SJSA1 (cell line): ENCODE results near the gene PKIG. TPM values are rescaled to one million over a fixed set of nuclear protein-coding genes. Genes with fewer than 3 reads are reported as not detected.

Source experiments
- DNase-seq, 2 experiments: peaks; one replicate each; pipeline ENCODE4 v3.0.0-alpha.2; 2015 to 2020; ENCODE audit warnings: low spot score in 2 of 2, low read depth in 1 of 2
- H3K27ac ChIP-seq: fragments of 250-450 bp; sonication (Bioruptor Pico); 2 replicates; pipeline ENCODE4 v1.5.1; 2020; ENCODE audit warnings: mild to moderate bottlenecking, moderate library complexity
- H3K27me3 ChIP-seq: fragments of 250-450 bp; sonication (Bioruptor Pico); replicated peaks from 2 replicates; pipeline ENCODE4 v1.5.1; 2020; ENCODE audit warnings: mild to moderate bottlenecking, moderate library complexity
- H3K36me3 ChIP-seq: fragments of 250-450 bp; sonication (Bioruptor Pico); 2 replicates; pipeline ENCODE4 v1.5.1; 2020; ENCODE audit warnings: mild to moderate bottlenecking
- H3K4me1 ChIP-seq: fragments of 250-450 bp; sonication (Bioruptor Pico); replicated peaks from 2 replicates; pipeline ENCODE4 v1.6.1; 2021; ENCODE audit warnings: mild to moderate bottlenecking
- H3K4me3 ChIP-seq: fragments of 250-450 bp; sonication (Bioruptor Pico); 2 replicates; pipeline ENCODE4 v1.5.1; 2020; ENCODE audit warnings: mild to moderate bottlenecking
- H3K9me3 ChIP-seq: fragments of 250-450 bp; sonication (Bioruptor Pico); replicated peaks from 2 replicates; pipeline ENCODE4 v1.5.1; 2020; ENCODE audit warnings: mild to moderate bottlenecking
- total RNA-seq: library from RNA; depleted of rRNA; stranded (reverse); fragments of >200 nt; shearing (Covaris generic); gene quantifications from 2 replicates; pipeline ENCODE4 v1.2.3, GENCODE V29; 2014; rRNA removed

PKIG gene
- 54.6 and 71.0 TPM in 2 replicates for total RNA-seq

DNA sequence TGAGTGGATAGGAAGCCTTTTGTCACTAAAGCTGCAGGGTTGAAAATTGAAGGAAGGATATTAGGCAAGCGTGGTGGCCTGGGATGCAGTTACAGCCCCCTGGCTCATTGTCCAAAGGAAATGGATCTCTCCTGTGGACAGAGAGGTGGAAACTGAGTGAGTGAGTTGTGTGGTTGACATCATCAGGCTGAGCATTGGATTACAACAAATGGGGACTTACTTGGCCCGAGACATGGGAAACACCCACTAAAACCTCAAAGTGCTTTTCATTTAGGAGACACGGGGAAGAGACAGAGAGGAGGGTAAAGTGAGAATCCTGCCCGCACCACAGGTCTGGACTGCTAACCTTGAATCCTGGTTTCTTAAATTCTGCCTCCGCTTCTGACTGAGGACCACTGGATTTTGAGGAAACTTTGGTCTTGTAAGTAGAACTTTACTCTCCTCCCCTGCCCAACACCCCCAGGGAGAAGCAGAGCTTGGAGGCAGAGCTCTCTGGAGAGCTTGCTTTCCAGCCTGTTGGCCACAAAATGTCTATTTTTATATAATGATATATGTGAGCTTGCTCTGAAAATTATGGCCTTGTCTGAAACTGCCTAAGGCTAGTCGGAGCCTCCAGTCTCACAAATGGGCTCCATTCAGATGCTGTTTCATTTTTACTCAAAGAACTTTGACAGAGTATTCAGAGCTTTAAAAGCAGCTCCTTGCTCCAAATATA lies at the start of gene PKIG:
TSS of gene PKIG (plus strand) at position 269 of the 715 bp plus-strand sequence. CDS start 31,978 bp downstream, outside the sequence.
- peaks cover 55% of the 10 kb centered on the region for H3K4me1 ChIP-seq
- H3K9me3 ChIP-seq: peaks cover under 1% of the 10 kb centered on the region; the same call in 1 of the 2 replicates
- peak within 1 kb of the TSS; percentile 64 for H3K27ac ChIP-seq
- H3K27me3 ChIP-seq: no peaks in the 10 kb centered on the region
- H3K4me3 ChIP-seq: peak within 1 kb of the TSS; percentile 21
- peak; percentile 53 to 69 for DNase-seq
- no peaks in the 10 kb centered on the region for H3K36me3 ChIP-seq

DNA sequence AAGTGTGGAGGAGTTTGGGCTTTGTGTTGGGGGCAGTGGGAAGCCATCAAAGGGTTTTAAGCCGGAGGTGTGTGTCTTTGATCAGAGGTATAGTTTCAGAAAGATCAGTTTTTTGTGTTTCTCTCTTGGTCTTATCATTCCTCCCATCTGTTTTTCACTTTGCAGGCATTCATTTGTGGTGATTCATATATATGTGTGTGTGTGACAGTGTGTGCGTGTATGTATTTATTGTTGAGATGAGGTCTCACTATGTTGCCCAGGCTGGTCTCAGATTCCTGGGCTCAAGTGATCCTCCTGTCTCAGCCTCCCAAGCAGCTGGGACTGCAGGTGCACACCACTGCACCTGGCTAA lies 49.4 kb upstream of the PKIG start:
- DNase-seq: peak in 1 of 2 experiments; percentile 39
- H3K4me1 ChIP-seq: peaks cover 30% of the 10 kb centered on the region
- H3K4me3 ChIP-seq: no peak overlapping the region
- no peaks in the 10 kb centered on the region; the same call in 1 of the 2 replicates for H3K9me3 ChIP-seq
- H3K27me3 ChIP-seq: no peaks in the 10 kb centered on the region
- H3K36me3 ChIP-seq: no peaks in the 10 kb centered on the region
- H3K27ac ChIP-seq: 0 out of 2 replicates have a peak overlapping the region, but pooled peaks have one; percentile 4

DNA sequence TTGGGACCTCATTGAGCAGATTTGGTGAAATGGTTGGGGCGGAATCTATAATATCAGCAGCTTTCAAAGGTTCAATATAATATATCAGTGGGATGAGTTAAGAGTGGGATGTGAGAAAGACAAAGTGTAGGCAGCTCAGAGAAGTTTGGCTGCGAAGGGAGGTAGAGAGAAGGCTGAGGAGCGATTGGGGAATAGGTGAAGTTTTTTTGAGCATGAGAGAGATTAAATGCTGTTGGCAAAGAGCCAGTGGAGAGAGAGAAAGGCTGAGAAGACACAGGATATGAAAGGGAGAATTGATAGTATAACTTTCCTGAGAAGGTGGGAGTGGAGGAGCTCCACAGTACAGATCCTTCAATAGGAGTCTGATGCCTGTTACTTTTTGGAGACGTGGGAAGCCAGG lies 48.5 kb upstream of the PKIG start:
- Histone ChIP-seq H3K36me3 (no peaks in the 10 kb centered on the region), H3K9me3 (no peaks in the 10 kb centered on the region; the same call in 1 of the 2 replicates), H3K27ac (no peak overlapping the region), H3K4me1 (peaks cover 30% of the 10 kb centered on the region), H3K4me3 (no peak overlapping the region), H3K27me3 (no peaks in the 10 kb centered on the region)
- no peak for DNase-seq

DNA sequence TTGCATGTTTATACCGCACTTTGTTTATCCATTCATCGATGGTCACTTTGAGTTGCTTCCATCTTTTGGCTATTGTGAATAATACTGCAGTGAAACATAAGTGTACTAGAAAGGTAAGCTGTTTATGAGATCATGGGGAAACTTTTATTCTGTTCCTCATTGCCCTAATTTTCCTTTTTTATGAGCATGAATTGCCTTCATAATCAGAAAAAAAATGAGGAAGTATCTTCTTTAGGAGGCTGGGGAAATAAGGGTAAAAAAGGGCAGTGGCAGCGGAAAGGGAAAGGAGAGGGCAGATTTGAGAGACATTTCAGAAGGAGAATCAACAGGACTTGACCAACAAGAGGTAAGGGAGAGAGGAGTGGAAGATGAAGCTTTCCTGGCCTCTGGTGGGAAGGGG lies 46.2 kb upstream of the PKIG start:
- no peak for DNase-seq
- Histone ChIP-seq H3K27ac (no peak overlapping the region), H3K36me3 (no peaks in the 10 kb centered on the region), H3K4me1 (peaks cover 17% of the 10 kb centered on the region), H3K27me3 (no peaks in the 10 kb centered on the region), H3K9me3 (no peaks in the 10 kb centered on the region), H3K4me3 (no peak overlapping the region)

DNA sequence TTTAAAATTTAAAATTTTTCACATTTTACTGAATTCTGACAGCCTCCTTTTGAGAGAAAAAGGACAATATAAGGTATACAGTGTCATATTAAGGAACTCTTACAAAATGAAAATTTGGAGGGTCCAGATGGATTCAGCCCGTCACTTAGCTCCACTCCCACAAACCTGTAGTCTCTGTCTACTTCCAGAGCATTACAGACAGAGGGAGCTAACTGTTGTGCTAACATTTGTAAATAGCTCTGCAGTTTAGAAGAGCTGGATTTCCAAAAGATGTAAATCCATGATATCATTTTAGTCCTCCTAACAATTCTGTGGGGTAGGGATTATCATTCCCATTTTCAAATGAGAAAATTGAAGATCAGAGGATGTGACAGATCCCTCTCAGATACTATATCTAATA lies 44.4 kb upstream of the PKIG start:
- no peak for DNase-seq
- H3K9me3 ChIP-seq: no peaks in the 10 kb centered on the region
- no peaks in the 10 kb centered on the region for H3K36me3 ChIP-seq
- H3K4me3 ChIP-seq: no peak overlapping the region
- peaks cover 3% of the 10 kb centered on the region; the same call in 1 of the 2 replicates for H3K4me1 ChIP-seq
- H3K27ac ChIP-seq: no peak overlapping the region
- no peaks in the 10 kb centered on the region for H3K27me3 ChIP-seq

DNA sequence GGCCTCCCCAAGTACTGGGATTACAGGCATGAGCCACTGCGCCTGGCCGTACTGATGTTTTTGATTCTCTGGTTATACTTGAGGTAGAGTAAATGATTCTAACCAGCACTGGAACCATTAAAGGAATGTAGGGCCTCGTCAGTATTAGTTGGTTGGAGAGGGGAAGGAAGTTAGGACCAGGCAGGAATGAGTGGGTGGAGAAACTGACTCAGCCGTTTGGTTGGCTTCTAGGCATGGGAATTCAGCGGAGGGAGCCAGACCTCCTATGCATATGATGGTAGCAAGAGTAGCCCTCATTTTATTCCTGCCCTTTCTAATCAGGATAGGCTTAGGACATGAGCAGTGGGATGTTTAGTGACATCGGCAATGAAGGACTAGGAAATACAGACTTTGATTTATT lies 41.5 kb upstream of the PKIG start:
- no peak for DNase-seq
- Histone ChIP-seq H3K27me3 (no peaks in the 10 kb centered on the region), H3K27ac (no peak overlapping the region), H3K36me3 (no peaks in the 10 kb centered on the region), H3K4me3 (no peak overlapping the region), H3K9me3 (no peaks in the 10 kb centered on the region), H3K4me1 (no peaks in the 10 kb centered on the region; the same call in 1 of the 2 replicates)

DNA sequence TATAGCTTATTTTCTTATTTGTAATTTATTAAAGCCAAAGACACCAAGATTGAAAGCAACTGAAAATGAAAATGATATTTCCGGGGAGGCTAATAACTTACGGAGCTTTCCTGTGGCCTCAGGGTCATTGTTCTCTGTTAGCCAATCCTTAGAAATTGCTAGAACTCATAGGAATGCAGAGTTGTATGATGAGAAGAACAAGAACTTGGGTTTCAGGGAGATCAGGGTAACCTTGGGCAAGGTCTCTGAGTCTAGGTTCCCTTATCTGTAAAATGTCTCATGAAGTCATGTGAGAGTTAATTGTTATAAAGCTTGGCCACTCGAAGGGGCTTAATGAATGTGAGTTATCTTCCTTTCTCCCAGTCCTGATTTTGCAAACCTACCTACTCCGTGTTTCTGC lies 40.4 kb upstream of the PKIG start:
- Histone ChIP-seq H3K27me3 (no peaks in the 10 kb centered on the region), H3K27ac (no peak overlapping the region)
- no peak for DNase-seq

DNA sequence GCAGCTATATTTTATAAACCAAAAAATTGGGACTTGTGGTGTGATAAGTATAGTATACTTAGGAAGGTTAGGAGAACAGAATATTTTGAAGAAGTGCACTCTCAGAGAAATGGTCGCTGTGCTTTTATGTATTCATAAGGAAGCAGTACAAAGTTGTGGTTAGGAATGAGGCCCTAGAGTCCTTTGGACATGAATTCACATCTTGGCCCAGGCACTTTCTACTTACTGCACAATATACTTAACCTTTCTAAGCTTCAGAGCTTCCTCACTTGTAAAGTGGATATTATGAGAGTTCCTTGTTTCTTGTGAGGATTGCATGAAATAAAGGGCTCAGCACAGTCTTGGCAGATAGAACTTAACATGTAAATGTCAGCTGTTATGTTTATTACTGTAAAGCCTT lies 39.5 kb upstream of the PKIG start:
- no peak overlapping the region for H3K4me3 ChIP-seq
- no peak for DNase-seq
- H3K4me1 ChIP-seq: peaks cover 13% of the 10 kb centered on the region
- H3K9me3 ChIP-seq: no peaks in the 10 kb centered on the region
- H3K27me3 ChIP-seq: no peaks in the 10 kb centered on the region
- H3K27ac ChIP-seq: no peak overlapping the region
- H3K36me3 ChIP-seq: no peaks in the 10 kb centered on the region

More for the DNA sequence above, 40.4 kb upstream of the PKIG start:
- no peaks in the 10 kb centered on the region for H3K36me3 ChIP-seq
- no peak overlapping the region for H3K4me3 ChIP-seq
- H3K9me3 ChIP-seq: no peaks in the 10 kb centered on the region
- H3K4me1 ChIP-seq: peaks cover 4% of the 10 kb centered on the region

DNA sequence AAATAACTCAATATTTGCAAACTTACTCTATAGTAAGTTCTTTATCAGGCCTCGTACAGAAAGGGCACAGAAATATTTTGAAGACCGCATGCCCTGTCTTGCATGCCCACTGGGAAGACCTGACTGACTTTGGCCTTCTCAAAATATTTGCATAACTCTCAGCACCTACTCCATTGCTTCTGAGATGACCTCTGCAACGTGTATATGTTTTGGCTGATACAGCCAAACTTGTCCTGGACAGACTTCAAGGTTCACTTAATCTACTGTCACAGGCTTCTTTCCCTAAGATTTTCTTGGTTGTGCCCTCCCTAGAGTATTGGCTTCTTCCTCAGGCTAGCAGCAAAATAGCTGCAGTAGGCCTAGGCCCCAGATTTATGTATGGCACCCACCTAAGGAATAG lies 39.0 kb upstream of the PKIG start:
- DNase-seq: no peak
- no peaks in the 10 kb centered on the region for H3K9me3 ChIP-seq
- no peak overlapping the region for H3K27ac ChIP-seq
- H3K4me1 ChIP-seq: peaks cover 17% of the 10 kb centered on the region
- no peaks in the 10 kb centered on the region for H3K27me3 ChIP-seq
- H3K36me3 ChIP-seq: no peaks in the 10 kb centered on the region
- H3K4me3 ChIP-seq: no peak overlapping the region

DNA sequence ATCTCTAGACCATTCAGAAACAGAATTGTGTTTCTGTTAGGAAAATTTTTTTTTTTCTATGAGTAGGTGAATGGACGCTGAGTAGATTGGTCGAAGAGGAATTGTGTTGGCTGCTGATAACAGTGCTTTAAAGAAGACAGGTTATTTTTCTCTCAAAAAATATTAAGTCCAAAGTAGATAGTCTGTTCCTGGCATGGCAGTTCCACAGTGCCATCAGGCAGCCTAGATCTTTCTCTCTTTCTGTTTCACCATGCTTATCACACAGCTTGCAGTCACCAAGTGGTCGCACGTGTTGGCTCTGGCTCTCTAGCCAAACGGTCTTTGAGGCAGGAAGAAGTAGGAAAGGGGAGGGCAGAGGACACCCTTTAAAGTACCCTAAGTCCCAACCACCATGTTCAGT lies 38.1 kb upstream of the PKIG start:
- Histone ChIP-seq H3K36me3 (no peaks in the 10 kb centered on the region), H3K4me3 (no peak overlapping the region), H3K27me3 (no peaks in the 10 kb centered on the region), H3K4me1 (peaks cover 26% of the 10 kb centered on the region), H3K9me3 (no peaks in the 10 kb centered on the region), H3K27ac (no peak overlapping the region)
- DNase-seq: no peak

DNA sequence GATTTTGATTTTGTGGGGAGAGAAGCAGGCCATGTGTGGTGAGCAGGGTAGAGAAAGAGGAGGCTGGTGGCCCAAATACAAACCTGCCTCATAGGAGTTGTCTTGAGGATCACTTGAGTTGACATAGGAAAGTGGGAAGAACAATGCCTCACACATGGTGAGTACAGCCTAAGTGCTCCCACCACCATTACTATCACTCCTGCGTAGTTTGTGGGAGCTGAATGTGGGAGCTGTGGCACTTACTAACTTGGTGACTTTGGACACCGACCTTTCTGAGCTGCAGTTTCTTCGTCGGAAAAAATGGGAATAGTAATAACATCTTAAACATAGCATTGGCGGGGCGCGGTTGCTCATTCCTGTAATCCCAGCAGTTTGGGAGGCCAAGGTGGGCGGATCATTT lies 35.0 kb upstream of the PKIG start:
- peaks cover 36% of the 10 kb centered on the region for H3K4me1 ChIP-seq
- H3K9me3 ChIP-seq: no peaks in the 10 kb centered on the region
- no peak for DNase-seq
- H3K27me3 ChIP-seq: no peaks in the 10 kb centered on the region
- H3K36me3 ChIP-seq: no peaks in the 10 kb centered on the region
- no peak overlapping the region for H3K27ac ChIP-seq
- H3K4me3 ChIP-seq: no peak overlapping the region

DNA sequence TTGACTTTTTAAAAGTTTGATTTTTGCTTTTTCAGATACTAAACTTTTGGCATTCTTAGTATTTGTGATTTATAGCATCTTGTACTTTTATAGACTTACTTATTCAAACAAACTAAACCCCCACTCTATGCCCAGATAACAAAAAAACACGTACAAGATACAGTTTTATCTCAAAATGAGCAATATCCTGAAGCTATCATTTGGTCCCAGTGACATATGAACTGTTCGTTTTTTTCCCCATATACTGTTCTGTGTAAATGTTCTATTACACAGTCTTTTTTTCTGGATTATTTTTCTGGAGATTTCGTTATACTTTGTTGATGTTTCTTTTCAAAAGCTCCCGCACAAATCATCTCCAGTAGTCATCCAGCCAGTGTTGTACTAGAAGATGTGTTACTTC lies 33.3 kb upstream of the PKIG start:
- no peaks in the 10 kb centered on the region for H3K36me3 ChIP-seq
- no peaks in the 10 kb centered on the region for H3K9me3 ChIP-seq
- no peak for DNase-seq
- no peak overlapping the region for H3K27ac ChIP-seq
- H3K4me1 ChIP-seq: peaks cover 53% of the 10 kb centered on the region
- H3K4me3 ChIP-seq: no peak overlapping the region
- no peaks in the 10 kb centered on the region for H3K27me3 ChIP-seq

DNA sequence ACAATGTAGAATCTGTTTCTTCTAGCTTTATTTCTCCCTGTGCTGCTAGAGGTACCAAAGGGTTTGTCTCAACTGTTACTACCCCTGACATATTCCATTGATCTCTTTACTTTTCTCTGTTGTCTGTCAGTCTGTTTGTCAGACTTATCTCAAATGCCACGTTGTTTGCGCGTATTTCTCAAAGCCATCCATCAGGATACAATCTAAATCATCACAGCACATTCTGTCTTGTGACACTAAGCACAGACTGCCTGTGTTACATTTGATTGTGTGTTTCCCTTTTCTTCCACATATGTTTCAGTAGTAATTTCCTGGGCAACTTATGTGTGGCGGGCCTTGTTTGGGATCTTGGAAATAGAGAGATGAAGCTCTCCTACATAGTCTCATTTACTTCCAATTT lies 30.3 kb upstream of the PKIG start:
- Histone ChIP-seq H3K27me3 (no peaks in the 10 kb centered on the region), H3K9me3 (no peaks in the 10 kb centered on the region), H3K27ac (no peak overlapping the region), H3K36me3 (no peaks in the 10 kb centered on the region), H3K4me3 (no peak overlapping the region), H3K4me1 (peaks cover 55% of the 10 kb centered on the region)
- no peak for DNase-seq

DNA sequence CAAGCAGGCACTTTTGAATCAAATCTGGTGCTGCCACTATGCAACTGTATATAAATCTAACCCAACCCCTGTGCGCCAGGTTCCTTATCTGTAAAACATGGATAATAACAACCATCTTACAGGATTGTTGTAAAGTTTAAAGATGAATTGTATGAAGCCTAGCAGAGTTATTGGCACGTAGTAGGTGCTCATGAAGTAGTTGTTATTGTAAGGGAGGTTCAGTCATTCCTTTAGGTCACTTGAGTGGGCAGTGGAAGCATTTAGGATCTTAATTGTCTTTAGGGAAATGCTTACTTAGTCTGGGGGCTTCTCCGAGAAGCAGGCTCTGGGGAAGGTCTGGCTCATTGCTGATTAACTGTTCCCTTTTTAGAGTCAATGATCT lies 29.8 kb upstream of the PKIG start:
- Histone ChIP-seq H3K36me3 (no peaks in the 10 kb centered on the region), H3K27me3 (no peaks in the 10 kb centered on the region), H3K27ac (peak overlapping the region; percentile 37; the same call in 1 of the 2 replicates), H3K4me1 (peaks cover 50% of the 10 kb centered on the region), H3K9me3 (no peaks in the 10 kb centered on the region), H3K4me3 (no peak overlapping the region)
- no peak for DNase-seq
